ENCODE data around the gene MAPK1.

Gene MAPK1

DNA sequence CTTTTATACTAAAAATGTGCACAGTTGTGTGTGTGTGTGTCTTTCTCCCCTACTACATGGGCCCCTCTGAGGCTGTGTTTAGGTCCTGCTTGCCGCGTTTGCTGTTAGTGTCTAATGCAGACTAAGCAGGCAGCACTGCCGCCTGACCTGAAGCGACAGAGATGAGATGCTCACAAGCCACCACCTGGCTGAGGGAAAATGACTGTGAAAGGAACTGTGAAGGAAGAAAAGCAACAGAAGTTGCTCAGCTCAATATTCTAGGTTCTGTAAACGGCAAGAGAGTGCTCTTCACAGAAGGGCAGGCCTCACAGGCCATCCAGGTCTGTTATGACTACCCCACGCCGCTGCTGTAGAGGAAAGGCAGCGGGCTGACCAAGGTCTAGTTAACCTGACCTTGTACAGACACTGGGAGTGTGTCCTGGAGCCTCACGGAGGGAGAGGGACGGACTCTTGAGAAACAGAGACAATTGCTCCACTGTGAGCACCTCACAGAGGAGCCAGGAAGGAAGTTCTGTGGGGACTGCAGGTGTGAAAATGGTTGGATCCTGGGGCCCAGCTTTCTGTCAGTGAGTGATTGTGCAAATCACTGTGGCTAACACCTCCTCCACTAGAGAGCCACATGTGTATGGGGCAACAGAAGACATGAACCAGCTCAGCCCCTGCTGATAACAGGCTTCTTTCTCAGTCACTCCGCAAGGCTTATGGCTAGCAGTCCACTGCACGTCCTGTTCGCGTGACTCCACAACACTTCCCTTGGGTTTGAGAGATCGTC, 100.6 kb downstream of the MAPK1 start:
- no peak for DNase-seq (ENCODE audit: low read depth in 2 of 2)
- TF ChIP-seq, protein P1, sequence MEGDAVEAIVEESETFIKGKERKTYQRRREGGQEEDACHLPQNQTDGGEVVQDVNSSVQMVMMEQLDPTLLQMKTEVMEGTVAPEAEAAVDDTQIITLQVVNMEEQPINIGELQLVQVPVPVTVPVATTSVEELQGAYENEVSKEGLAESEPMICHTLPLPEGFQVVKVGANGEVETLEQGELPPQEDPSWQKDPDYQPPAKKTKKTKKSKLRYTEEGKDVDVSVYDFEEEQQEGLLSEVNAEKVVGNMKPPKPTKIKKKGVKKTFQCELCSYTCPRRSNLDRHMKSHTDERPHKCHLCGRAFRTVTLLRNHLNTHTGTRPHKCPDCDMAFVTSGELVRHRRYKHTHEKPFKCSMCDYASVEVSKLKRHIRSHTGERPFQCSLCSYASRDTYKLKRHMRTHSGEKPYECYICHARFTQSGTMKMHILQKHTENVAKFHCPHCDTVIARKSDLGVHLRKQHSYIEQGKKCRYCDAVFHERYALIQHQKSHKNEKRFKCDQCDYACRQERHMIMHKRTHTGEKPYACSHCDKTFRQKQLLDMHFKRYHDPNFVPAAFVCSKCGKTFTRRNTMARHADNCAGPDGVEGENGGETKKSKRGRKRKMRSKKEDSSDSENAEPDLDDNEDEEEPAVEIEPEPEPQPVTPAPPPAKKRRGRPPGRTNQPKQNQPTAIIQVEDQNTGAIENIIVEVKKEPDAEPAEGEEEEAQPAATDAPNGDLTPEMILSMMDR (IDR thresholded peaks at IDR 0.05; ENCODE audit: low read depth, low read length) = no peak
- H3K4me3 ChIP-seq (replicated peaks in 1 of 2; ENCODE audit: low read depth in 2 of 2, low read length in 2 of 2) = no peak overlapping the region

DNA sequence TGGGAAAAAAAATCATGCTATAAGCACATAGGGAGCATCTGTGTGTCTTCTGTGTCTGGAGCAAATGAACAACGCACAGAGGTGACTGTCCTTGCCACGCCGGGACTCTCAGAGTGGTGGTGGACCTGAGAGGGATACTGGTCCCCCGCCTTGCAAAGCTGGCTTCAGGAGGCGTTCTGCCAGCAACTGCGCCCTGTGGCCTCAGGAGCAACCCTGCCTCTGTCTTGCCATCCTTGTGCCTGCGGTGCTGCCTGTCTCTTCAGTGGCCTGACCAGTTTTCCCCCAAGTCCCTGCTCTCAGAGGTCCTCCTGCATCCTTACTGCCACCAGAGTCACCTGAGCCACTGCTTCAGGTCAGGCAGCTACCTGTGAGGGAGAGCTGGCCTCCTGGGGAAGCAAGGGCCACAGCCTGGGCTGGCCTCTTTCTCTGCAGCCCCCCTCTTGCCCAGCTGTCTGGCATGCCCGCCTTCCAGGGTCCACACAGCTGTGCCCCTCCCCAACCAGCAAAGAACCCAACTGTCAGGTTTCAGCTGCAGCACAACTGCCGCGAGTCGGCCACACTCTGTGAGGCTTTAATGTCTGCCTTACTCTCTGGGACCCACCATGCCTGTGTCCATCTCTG, 101.4 kb downstream of the MAPK1 start:
- TF ChIP-seq, protein P1 (IDR thresholded peaks at IDR 0.05; ENCODE audit: low read depth, low read length) = no peak
- H3K4me3 ChIP-seq (replicated peaks in 1 of 2; ENCODE audit: low read depth in 2 of 2, low read length in 2 of 2) = no peak overlapping the region
- no peak for DNase-seq (ENCODE audit: low read depth in 2 of 2)

DNA sequence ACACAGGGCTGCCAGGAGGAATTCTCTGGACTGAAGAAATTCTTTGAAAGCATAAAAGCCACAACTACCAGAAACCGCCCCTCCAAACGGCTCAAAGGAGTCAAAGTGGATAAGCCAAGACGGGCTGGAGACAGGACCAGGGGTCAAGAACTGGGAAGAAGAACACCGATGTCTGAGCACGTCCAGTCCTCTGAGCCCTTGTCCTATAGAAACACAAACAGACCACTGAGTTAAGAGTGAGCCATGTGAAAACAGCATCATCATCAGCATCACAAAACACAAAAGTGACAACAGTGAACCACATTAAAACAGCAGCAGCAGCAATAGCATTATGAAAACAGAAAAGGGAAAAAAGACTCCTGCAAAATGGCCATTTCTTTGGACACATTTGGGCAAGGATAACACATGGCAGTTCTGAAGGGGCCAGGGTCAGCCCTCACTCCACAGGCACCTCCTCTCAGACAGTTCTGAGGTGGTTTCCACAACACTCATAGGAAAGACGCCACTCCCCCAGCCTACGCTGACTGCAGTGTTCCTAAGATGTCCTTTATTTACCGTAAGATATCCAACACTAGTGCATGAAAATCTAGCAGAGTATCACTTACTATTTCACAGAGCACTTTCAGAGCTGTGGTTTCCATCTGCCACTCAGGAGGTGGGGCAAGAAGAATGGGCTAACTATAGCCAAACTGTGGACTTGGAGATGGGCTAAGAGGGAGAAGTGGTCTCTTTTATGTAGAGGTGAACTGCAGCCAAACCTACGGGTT, 103.2 kb downstream of the MAPK1 start:
- DNase-seq (ENCODE audit: low read depth in 2 of 2) = no peak

DNA sequence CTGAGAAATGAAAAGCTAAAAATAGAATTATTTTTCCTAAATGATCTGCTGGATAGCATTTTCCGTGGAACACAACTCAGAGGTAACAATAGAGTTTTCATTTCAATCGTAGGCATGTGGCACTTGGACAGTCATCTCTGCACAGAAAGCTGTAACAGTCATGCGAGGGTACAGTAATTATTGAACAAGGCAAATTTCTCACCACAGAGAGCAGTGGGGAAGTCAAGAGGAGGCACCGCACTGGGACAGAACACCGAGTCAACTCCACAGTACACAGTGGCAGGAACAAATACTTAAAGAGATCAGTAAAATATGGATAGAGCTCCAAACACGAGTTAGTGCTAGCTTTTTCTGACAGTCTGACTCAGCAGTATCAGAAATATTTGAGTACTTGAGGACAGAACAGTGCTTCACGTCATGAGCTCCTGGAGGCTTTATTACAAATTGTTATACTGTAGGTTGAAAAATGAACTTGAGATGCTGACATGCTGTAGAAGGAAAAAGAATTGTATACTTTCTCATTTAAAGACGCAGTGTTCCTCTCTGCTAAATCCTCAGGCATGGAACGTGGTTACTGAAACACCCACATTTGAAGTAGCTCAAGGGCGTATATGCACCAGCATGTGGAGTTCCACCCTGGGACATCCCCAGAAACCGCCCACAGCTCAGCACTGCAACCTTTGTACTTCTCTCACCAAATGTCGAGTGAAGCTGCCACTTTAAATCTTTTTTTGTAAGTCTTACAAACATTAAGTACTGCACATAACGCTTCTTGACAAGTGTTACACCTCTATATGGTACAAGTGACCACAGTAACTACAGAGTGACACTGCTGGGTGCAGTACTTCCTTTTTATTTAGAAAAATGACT, 104.5 kb downstream of the MAPK1 start:
- TF ChIP-seq, protein P1 (IDR thresholded peaks at IDR 0.05; ENCODE audit: low read depth, low read length) = no peak
- DNase-seq (ENCODE audit: low read depth in 2 of 2) = no peak
- H3K4me3 ChIP-seq (replicated peaks in 1 of 2; ENCODE audit: low read depth in 2 of 2, low read length in 2 of 2) = no peak overlapping the region

More for the DNA sequence above, 103.2 kb downstream of the MAPK1 start:
- TF ChIP-seq, protein P1 (IDR thresholded peaks at IDR 0.05; ENCODE audit: low read depth, low read length) = no peak
- H3K4me3 ChIP-seq (replicated peaks in 1 of 2; ENCODE audit: low read depth in 2 of 2, low read length in 2 of 2) = no peak overlapping the region

DNA sequence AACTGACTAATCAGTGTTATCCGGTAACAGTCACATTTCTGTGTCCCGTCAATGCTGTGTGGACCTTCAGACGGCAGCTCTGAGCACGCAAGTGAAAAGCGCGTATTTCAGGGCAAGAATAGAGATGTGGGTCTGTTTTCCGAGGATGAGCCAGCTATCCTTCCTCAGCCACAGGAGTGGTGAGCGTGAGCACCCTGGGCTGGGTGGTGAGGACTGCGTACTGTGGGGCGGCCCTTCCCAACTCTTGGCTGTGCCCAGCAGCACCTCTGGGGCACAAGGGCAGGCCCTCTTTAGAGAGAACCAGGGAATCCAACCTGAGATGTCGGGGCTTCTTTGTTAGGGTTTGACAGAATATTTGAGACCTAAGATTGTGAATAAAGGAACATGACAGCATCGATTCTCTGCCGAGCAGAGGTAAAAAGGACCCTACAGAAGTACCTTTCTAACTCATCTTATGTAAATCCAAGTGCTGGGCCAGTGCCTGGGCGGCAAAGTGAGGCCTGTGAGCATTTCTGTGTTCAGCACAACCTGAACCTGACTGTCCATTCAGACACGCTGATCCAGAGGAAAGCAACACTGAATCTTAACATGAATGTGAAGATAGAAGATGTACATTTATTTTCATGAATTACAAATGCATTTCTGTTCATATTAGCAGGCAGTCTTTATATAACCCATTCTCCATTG, 105.3 kb downstream of the MAPK1 start:
- TF ChIP-seq, protein P1 (IDR thresholded peaks at IDR 0.05; ENCODE audit: low read depth, low read length) = no peak
- no peak overlapping the region for H3K4me3 ChIP-seq (replicated peaks in 1 of 2; ENCODE audit: low read depth in 2 of 2, low read length in 2 of 2)
- no peak for DNase-seq (ENCODE audit: low read depth in 2 of 2)

DNA sequence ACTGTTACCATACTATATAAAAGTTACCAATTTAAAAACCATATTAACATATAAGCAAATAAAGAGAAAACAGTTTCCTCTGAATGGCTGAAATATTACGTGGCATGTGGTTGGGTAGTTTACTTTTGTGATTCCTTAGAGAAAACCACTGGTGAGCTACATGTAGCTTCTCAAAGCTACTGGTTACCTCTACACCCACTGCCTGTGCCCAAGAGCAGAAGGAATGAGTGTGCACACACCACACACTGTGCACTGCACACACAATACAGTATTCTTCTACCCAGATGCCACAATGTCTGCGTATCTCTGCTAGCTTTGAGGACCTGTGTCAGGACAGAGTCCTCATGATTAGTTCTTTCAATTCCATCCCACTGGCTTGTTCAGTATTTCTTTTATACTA, 106.4 kb downstream of the MAPK1 start:
- TF ChIP-seq, protein P1 (IDR thresholded peaks at IDR 0.05; ENCODE audit: low read depth, low read length) = no peak
- no peak for DNase-seq (ENCODE audit: low read depth in 2 of 2)
- no peak overlapping the region for H3K4me3 ChIP-seq (replicated peaks in 1 of 2; ENCODE audit: low read depth in 2 of 2, low read length in 2 of 2)

All from cardiac fibroblast (primary cell).